AG04450 (cell line): ENCODE measurements around the gene LMF2. TPM values are rescaled to one million over a fixed set of nuclear protein-coding genes. Genes with fewer than 3 reads are reported as not detected.
"Not testable (repeated sequence)": the region's sequence is repeated elsewhere in the genome, so short reads cannot be mapped to it uniquely, and the experiment has no call there.

ENCODE experiments used
- CTCF ChIA-PET: fragments of 300-600, 350-600 bp; formaldehyde crosslinking; extraction: SDS; loops from one replicate; lab custom pipeline; 2022; ENCODE audit warnings: antibody characterized with exemption, inconsistent platforms; lab: Charles Lee
- POLR2A ChIA-PET: fragments of 350-600 bp; formaldehyde crosslinking; extraction: SDS; loops from one replicate; lab custom pipeline; 2021; ENCODE audit warnings: antibody characterized with exemption, inconsistent platforms; lab: Yijun Ruan, JAX
- DNase-seq: peaks from one replicate; pipeline ENCODE4 v3.0.0-alpha.2; 2011; ENCODE audit warnings: low read depth, low spot score
- H3K27ac ChIP-seq: one replicate; pipeline ENCODE4 v1.5.1; 2012; ENCODE audit warnings: low read depth, low read length, control low read depth
- H3K27me3 ChIP-seq: one replicate; pipeline ENCODE4 v1.6.0; 2012; ENCODE audit warnings: low read length; ENCODE audit not compliant: control insufficient read depth, insufficient read depth
- H3K4me3 ChIP-seq: 2 replicates; pipeline ENCODE4 v1.5.1; 2011; ENCODE audit warnings: mild to moderate bottlenecking, low read depth, low read length, control low read depth
- H3K9me3 ChIP-seq: 2 replicates; pipeline ENCODE4 v1.5.1; 2012; ENCODE audit warnings: low read length; ENCODE audit not compliant: control insufficient read depth, insufficient read depth
- polyA plus RNA-seq: library from polyadenylated mRNA; depleted of rRNA; stranded (reverse); fragments of >200 nt; gene quantifications from 2 replicates; pipeline ENCODE4 v1.2.3, GENCODE V29; 2011
- TF ChIP-seq, protein P1 (sequence below): IDR thresholded peaks from 2 replicates; pipeline ENCODE4 v1.5.1; 2011; ENCODE audit warnings: low read depth, low read length, control low read depth, inconsistent platforms

The LMF2 gene
- polyA plus RNA-seq, 1 experiment, result 25.7 TPM

DNA sequence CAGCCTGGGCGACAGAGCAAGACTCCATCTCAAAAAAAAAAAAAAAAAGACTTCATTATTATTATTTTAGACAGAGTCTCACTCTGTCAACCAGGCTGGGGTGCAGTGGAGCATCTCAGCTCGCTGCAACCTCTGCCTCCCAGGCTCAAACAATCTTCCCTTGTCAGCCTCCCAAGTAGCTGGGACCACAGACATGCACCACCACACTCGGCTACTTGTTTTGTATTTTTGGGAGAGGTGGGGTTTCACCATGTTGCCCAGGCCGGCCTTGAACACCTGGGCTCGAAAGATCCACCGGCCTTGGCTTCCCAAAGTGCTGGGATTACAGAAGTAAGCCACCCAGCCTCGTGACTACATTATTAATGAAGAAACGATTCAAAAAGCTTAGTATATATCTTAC lies 27.6 kb upstream of the LMF2 start:
- POLR2A ChIA-PET, result interaction anchor here (0.7 to 0.8 kb wide), 2 partner anchors 27 to 40 kb away, joined by 3 to 7 read pairs; partner anchors contain the start of genes LMF2 and NCAPH2
- CTCF ChIA-PET, result interaction anchor here (1.9 to 2.0 kb wide), 2 partner anchors 9 to 28 kb away, joined by 7 to 8 read pairs; partner anchors contain the start of genes SCO2 and SYCE3
- TF ChIP-seq, protein P1, sequence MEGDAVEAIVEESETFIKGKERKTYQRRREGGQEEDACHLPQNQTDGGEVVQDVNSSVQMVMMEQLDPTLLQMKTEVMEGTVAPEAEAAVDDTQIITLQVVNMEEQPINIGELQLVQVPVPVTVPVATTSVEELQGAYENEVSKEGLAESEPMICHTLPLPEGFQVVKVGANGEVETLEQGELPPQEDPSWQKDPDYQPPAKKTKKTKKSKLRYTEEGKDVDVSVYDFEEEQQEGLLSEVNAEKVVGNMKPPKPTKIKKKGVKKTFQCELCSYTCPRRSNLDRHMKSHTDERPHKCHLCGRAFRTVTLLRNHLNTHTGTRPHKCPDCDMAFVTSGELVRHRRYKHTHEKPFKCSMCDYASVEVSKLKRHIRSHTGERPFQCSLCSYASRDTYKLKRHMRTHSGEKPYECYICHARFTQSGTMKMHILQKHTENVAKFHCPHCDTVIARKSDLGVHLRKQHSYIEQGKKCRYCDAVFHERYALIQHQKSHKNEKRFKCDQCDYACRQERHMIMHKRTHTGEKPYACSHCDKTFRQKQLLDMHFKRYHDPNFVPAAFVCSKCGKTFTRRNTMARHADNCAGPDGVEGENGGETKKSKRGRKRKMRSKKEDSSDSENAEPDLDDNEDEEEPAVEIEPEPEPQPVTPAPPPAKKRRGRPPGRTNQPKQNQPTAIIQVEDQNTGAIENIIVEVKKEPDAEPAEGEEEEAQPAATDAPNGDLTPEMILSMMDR, result no peak

DNA sequence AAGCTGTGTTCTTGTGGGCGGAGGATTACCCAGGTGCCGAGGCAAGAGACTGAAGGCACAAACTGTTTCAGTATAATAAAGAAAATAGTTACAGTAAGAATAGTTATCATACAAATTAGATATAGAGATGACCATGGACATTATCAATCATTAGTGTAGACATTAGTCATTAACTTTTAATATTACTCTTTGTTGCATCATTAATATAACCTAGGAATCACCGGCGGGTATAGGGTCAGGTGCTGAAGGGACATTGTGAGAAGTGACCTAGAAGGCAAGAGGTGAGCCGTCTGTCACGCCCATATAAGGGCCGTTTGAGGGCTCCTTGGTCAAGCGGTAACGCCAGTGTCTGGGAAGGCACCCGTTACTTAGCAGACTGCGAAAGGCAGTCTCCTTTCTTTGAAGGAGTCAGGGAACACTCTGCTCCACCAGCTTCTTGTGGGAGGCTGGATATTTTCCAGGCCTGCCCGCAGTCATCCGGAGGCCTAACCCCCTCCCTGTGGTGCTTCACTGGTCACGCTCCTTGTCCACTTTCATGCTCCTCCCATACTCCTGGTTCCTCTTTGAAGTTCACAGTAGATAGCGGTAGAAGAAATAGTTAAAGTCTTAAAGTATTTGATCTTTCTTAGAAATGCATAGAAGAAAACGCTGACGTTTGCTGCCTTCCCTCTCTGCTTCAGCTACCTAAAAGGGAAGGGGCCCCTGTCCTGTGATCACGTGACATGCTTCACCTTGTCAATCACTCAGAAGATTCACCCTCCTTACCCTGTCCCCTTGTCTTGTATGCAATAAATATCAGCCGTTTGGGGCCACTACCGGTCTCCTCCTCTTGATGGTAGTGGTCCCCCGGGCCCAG lies 26.6 kb upstream of the LMF2 start:
- POLR2A ChIA-PET, CTCF ChIA-PET, H3K27ac ChIP-seq, H3K4me3 ChIP-seq, DNase-seq, H3K27me3 ChIP-seq: not testable (repeated sequence)
- peaks cover 11% of the 10 kb centered on the region; the same call in 1 of the 2 replicates for H3K9me3 ChIP-seq

More for the DNA sequence above, 27.6 kb upstream of the LMF2 start:
- Histone ChIP-seq H3K4me3 (no peak overlapping the region), H3K27ac (no peak overlapping the region), H3K27me3 (peaks cover 5% of the 10 kb centered on the region), H3K9me3 (peaks cover 4% of the 10 kb centered on the region; the same call in 1 of the 2 replicates)
- DNase-seq, result no peak

DNA sequence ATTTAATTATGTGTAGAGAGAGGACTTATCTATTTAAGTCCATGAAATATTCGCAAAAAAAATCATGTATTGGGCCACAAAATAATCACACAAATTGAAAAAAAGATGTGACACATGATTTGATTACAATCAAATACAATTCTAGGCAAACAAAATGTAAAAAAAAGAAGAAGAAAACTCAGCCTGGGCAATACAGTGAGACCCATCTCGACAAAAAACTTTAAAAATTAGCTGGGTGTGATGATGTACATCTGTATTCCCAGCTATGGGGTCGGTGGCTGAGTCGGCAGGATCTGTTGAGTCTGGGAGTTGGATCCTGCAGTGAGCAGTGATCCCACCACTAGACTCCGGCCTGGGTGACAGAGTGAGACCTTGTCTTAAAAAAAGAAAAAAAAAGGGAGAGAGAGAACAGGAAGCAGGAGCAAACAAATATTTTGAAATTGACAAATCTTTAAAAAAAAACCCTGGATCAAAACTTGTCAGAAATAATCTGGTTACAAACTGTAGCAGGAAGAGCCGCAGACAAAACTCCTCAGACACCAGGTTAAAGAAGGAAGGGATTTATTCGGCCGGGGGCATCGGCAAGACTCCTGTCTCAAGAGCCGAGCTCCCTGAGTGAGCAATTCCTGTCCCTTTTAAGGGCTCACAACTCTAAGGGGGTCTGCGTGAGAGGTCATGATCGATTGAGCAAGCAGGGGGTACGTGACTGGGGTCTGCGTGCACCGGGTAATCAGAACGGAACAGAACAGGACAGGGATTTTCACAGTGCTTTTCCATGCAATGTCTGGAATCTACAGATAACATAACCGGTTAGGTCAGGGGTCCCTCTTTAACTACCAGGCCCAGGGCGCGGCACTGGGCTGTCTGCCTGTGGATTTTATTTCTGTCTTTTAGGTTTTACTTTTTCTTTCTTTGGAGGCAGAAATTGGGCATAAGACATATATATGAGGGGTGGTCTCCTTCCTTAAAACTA lies 25.6 kb upstream of the LMF2 start:
- TF ChIP-seq, protein P1, result no peak
- H3K9me3 ChIP-seq, result peaks cover 11% of the 10 kb centered on the region; the same call in 1 of the 2 replicates
- CTCF ChIA-PET, result no interaction called here
- no peak overlapping the region for H3K27ac ChIP-seq
- POLR2A ChIA-PET, result interaction anchor here (1.3 kb wide), 1 partner anchor 25 kb away, joined by 3 read pairs; the partner anchor contains the start of gene NCAPH2
- peaks cover 5% of the 10 kb centered on the region for H3K27me3 ChIP-seq
- no peak for DNase-seq
- no peak overlapping the region for H3K4me3 ChIP-seq

DNA sequence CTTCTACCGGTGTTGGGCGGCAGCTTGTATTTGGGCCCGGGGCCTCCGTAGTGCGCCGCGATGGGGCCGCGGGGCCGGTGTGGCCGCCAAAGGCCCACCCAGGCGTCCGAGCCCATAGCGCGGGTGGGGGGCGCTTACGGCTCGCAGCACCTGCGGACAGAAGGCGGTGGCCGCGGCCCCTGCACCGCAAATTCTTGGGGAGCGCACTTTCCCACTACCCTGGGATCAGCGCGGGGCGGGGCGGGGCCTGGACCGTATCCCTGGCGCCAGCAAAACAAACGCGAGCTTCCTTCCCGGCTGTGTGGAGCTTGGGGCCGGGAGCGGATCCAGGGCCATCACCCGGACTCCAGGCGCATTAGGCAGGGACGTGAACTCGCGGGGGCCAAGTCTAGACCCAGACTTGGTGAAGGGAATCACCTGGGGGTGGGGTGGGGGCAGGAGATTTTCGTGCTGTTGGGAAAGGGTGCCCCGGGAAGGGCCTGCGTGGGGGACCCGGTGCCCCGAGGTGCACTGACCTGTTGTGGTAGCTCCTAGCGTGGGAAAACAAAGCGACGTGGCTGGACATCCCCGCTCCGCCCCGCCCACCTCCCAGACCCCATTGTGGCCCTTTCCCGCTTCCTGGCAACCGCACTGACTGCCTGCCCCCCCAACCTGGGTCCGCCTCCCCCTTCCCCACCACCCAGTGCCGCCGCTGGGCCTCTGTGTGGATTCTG lies 24.6 kb upstream of the LMF2 start:
- TF ChIP-seq, protein P1, result no peak
- H3K4me3 ChIP-seq, result peak overlapping the region; percentile 53
- H3K9me3 ChIP-seq, result peaks cover 11% of the 10 kb centered on the region; the same call in 1 of the 2 replicates
- no peak overlapping the region for H3K27ac ChIP-seq
- H3K27me3 ChIP-seq, result peaks cover 5% of the 10 kb centered on the region
- no peak for DNase-seq
- ChIA-PET POLR2A (interaction anchor here (0.6 to 1.3 kb wide), 4 partner anchors 10 to 88 kb away, joined by 3 read pairs; partner anchors contain the start of gene NCAPH2), CTCF (no interaction called here)
